Measurements from ENCODE around the gene TNS3.
A peak's percentile ranks its signal among the peaks of the same experiment; 100 is the strongest.

Gene TNS3

DNA sequence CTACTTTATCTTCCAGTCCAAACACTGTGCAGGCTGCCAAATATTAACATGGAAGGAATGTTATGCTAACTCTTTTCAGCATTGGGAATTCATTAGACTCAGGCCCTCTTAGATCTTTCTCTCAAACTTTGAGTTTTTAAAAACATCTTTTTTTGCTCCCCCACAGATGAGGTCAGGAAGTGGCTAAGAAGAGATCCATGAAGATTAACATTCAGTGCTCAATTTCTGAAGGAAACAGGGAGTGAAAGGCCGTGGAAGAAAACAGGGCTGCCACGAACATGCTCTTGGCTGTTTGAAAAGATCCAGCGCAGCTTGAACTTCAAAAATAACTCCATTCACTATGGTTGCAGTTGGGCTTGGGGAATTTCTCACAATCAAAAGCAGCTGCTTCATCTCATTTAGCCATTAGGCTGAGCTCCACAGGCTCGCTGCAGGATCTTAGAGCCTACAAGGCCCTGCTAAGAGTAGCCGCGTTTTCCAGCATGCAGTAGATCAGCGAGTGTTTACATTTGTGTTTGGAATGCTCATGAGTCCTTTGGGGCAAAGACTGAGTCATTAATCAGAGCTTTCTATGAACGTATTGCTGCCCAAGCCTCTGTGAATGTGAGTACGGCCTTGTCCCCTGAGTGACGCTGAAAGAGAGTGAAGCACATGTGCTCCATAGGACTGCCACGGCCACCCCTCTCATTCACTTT is 41.2 kb upstream of the TNS3 start:
- TF ChIP-seq, protein P1, sequence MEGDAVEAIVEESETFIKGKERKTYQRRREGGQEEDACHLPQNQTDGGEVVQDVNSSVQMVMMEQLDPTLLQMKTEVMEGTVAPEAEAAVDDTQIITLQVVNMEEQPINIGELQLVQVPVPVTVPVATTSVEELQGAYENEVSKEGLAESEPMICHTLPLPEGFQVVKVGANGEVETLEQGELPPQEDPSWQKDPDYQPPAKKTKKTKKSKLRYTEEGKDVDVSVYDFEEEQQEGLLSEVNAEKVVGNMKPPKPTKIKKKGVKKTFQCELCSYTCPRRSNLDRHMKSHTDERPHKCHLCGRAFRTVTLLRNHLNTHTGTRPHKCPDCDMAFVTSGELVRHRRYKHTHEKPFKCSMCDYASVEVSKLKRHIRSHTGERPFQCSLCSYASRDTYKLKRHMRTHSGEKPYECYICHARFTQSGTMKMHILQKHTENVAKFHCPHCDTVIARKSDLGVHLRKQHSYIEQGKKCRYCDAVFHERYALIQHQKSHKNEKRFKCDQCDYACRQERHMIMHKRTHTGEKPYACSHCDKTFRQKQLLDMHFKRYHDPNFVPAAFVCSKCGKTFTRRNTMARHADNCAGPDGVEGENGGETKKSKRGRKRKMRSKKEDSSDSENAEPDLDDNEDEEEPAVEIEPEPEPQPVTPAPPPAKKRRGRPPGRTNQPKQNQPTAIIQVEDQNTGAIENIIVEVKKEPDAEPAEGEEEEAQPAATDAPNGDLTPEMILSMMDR (IDR thresholded peaks at IDR 0.05; ENCODE audit: low read depth, low read length): no peak
- H3K27me3 ChIP-seq (ENCODE audit: insufficient read depth, low read depth, severe bottlenecking): no peaks in the 10 kb centered on the region
- DNase-seq: no peak
- H3K4me3 ChIP-seq (ENCODE audit: low read depth, low read length): no peak overlapping the region
- no peak overlapping the region for H3K27ac ChIP-seq
- H3K36me3 ChIP-seq: no peaks in the 10 kb centered on the region
- no peaks in the 10 kb centered on the region for H3K9me3 ChIP-seq (ENCODE audit: severe bottlenecking)

DNA sequence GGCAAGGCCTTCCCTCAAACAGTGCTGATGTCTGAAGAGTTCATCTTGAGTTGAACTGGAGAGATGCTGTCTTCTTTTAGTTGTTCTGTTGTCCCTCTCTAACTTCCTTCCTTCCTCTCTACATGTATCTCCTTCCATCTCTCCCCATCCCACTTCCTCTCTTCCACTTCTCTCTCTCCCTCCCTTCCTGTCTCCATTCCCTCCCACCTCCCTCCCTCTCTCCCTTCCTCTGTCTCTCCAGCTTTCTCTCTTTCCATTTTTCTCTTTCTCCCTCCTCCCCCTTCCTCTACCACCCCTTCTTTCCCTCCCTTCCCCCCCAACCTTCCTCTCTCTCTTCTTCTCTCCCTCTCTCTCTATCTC is 40.7 kb upstream of the TNS3 start:
- TF ChIP-seq, protein P1 (IDR thresholded peaks at IDR 0.05; ENCODE audit: low read depth, low read length): no peak
- Histone ChIP-seq H3K36me3 (no peaks in the 10 kb centered on the region), H3K27me3 (ENCODE audit: insufficient read depth, low read depth, severe bottlenecking) (no peaks in the 10 kb centered on the region), H3K9me3 (ENCODE audit: severe bottlenecking) (no peaks in the 10 kb centered on the region), H3K4me3 (ENCODE audit: low read depth, low read length) (no peak overlapping the region), H3K27ac (no peak overlapping the region)
- no peak for DNase-seq

DNA sequence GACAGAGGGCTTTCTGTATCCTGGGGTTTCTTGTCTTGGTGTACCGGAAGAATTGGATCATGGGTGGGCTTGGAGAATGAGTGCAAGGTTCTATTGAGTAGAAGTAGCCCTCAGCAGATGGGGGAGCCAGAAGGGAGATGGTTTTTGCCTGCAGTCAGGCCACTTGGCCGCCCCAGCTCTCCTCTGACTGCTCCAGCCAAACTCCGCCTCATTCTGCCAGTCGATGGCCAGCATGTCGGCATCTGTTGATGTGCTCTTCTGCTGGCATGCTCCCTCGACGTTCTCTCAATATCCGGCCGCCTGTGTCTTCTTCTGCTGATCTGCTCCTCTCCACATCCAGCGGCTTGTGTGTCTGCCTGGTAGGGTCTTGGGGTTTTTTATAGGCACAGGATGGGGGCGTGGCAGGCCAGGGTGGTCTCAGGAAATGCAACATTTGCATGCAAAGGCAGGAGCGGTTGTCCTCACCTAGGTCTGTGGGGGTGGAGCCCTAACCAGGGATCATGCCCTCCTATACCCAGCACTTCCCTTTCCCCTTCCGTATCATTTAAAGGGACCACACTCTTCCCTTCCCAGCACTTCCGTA is 40.2 kb upstream of the TNS3 start:
- DNase-seq: peak; percentile 17
- H3K36me3 ChIP-seq: no peaks in the 10 kb centered on the region
- no peaks in the 10 kb centered on the region for H3K9me3 ChIP-seq (ENCODE audit: severe bottlenecking)
- no peak overlapping the region for H3K4me3 ChIP-seq (ENCODE audit: low read depth, low read length)
- H3K27ac ChIP-seq: peak overlapping the region; percentile 36; the same call in 1 of the 2 replicates
- TF ChIP-seq, protein P1 (IDR thresholded peaks at IDR 0.05; ENCODE audit: low read depth, low read length): no peak
- H3K27me3 ChIP-seq (ENCODE audit: insufficient read depth, low read depth, severe bottlenecking): no peaks in the 10 kb centered on the region

DNA sequence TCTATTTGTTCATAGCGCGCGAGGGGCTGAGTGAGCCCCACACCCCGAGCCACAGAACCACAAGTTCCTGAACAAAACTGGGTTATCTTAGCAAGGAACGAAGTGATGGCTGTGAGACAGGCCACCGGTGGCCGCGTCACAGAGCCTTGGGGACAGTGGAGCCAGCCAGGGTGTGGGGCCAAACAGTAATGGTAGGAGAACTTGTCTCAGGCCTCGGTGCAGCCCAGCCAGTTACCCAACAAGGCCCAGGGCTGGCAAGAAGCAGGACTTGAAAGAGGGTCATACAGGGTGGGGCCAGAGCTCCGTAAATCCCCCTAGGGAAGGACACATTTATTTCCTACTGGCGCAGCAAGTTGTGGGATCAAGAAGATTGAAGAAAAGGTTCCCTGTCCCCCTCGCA is 39.4 kb upstream of the TNS3 start:
- H3K36me3 ChIP-seq: no peaks in the 10 kb centered on the region
- TF ChIP-seq, protein P1 (IDR thresholded peaks at IDR 0.05; ENCODE audit: low read depth, low read length): no peak
- DNase-seq: no peak
- no peak overlapping the region for H3K4me3 ChIP-seq (ENCODE audit: low read depth, low read length)
- H3K9me3 ChIP-seq (ENCODE audit: severe bottlenecking): no peaks in the 10 kb centered on the region
- no peak overlapping the region for H3K27ac ChIP-seq
- H3K27me3 ChIP-seq (ENCODE audit: insufficient read depth, low read depth, severe bottlenecking): no peaks in the 10 kb centered on the region

DNA sequence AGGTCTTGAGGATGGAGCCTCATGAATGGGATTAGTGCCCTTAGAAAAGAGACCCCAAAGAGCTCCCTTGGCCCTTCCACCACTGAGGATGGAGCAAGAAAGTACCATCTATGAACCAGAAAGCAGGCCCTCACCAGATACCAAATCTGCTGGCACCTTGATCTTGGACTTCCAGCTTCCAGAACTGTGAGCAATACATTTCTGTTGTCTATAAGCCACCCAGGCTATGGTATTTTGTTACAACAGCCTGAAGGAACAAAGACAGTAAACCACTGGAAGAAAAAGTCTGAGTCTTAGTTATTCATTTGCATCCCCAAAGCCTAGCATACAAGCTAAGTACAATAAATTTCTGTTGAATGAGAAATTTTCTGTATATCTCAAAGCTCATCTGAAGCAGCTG is 37.9 kb upstream of the TNS3 start:
- Histone ChIP-seq H3K36me3 (no peaks in the 10 kb centered on the region), H3K27me3 (ENCODE audit: insufficient read depth, low read depth, severe bottlenecking) (no peaks in the 10 kb centered on the region), H3K4me3 (ENCODE audit: low read depth, low read length) (no peak overlapping the region), H3K9me3 (ENCODE audit: severe bottlenecking) (no peaks in the 10 kb centered on the region), H3K27ac (no peak overlapping the region)
- TF ChIP-seq, protein P1 (IDR thresholded peaks at IDR 0.05; ENCODE audit: low read depth, low read length): no peak
- no peak for DNase-seq

DNA sequence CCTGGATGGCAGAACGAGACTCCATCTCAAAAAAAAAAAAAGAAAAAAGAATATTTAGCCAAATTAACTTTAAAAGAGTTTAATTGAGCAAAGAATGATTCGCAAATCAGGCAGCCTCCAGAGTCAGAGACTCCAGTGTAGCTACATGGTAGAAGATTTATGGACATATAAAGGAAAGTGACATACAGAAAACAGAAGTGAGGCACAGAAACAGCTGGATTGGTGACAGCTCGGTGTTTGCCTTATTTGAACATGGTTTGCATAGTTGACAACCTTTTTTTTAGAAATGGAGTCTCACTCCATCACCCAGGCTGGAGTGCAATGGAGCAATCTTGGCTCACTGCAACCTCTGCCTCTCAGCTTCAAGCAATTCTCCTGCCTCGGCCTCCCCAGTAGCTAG is 35.2 kb upstream of the TNS3 start:
- H3K4me3 ChIP-seq (ENCODE audit: low read depth, low read length): no peak overlapping the region
- TF ChIP-seq, protein P1 (IDR thresholded peaks at IDR 0.05; ENCODE audit: low read depth, low read length): no peak
- no peaks in the 10 kb centered on the region for H3K27me3 ChIP-seq (ENCODE audit: insufficient read depth, low read depth, severe bottlenecking)
- no peak for DNase-seq
- no peaks in the 10 kb centered on the region for H3K9me3 ChIP-seq (ENCODE audit: severe bottlenecking)
- H3K27ac ChIP-seq: no peak overlapping the region
- no peaks in the 10 kb centered on the region for H3K36me3 ChIP-seq
